PC-9 (cell line): ENCODE results near the gene MED13L.

Experiments
- EZH2 ChIP-seq: fragments of 200-600 bp; sonication (generic); IDR thresholded peaks from 2 replicates; pipeline ENCODE4 v1.8.0; 2017; ENCODE audit warnings: antibody characterized with exemption, low read depth
- TF ChIP-seq, protein P1 (sequence below): fragments of 200-600 bp; sonication (generic); conservative IDR thresholded peaks from 2 replicates; pipeline ENCODE4 v1.6.1; 2017; ENCODE audit warnings: mixed run types, antibody characterized with exemption, mild to moderate bottlenecking, moderate library complexity

DNA sequence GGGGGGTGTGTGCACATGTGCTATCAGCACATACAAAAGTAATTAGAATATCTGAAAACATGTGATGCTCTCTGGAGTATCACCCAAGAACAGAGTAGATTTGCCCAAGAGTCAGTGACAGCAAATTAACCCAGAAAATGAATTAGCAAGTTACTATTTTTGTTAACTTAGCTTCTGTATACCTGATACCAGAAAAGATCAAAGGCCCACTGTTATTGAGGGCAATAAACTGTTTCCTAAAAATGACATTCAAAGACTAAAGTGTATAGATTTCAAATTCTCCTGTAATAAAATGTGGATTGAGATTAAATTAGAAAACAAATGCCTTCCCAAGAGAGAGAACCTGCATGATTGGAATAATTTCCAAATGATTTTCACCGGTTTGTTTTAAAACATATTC lies 184.7 kb downstream of the MED13L start:
- TF ChIP-seq, protein P1, sequence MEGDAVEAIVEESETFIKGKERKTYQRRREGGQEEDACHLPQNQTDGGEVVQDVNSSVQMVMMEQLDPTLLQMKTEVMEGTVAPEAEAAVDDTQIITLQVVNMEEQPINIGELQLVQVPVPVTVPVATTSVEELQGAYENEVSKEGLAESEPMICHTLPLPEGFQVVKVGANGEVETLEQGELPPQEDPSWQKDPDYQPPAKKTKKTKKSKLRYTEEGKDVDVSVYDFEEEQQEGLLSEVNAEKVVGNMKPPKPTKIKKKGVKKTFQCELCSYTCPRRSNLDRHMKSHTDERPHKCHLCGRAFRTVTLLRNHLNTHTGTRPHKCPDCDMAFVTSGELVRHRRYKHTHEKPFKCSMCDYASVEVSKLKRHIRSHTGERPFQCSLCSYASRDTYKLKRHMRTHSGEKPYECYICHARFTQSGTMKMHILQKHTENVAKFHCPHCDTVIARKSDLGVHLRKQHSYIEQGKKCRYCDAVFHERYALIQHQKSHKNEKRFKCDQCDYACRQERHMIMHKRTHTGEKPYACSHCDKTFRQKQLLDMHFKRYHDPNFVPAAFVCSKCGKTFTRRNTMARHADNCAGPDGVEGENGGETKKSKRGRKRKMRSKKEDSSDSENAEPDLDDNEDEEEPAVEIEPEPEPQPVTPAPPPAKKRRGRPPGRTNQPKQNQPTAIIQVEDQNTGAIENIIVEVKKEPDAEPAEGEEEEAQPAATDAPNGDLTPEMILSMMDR = no peak
- TF ChIP-seq EZH2 = no peak
